Hindlimb muscle (tissue), 1 donor: Measurements from ENCODE around the gene RERE. TPM values are rescaled to one million over a fixed set of nuclear protein-coding genes. Genes with fewer than 3 reads are reported as not detected.
A peak's percentile ranks its signal among the peaks of the same experiment; 100 is the strongest.

Source experiments
- DNase-seq: peaks from one replicate; pipeline ENCODE4 v3.0.0-alpha.2; 2013
- polyA plus RNA-seq: library from polyadenylated mRNA; unstranded; fragments of 120-200 nt; gene quantifications from one replicate; pipeline ENCODE4 v1.2.1, GENCODE V29; 2013; ENCODE audit not compliant: insufficient read length

The RERE gene
- polyA plus RNA-seq, 1 donor: 93.9 TPM

DNA sequence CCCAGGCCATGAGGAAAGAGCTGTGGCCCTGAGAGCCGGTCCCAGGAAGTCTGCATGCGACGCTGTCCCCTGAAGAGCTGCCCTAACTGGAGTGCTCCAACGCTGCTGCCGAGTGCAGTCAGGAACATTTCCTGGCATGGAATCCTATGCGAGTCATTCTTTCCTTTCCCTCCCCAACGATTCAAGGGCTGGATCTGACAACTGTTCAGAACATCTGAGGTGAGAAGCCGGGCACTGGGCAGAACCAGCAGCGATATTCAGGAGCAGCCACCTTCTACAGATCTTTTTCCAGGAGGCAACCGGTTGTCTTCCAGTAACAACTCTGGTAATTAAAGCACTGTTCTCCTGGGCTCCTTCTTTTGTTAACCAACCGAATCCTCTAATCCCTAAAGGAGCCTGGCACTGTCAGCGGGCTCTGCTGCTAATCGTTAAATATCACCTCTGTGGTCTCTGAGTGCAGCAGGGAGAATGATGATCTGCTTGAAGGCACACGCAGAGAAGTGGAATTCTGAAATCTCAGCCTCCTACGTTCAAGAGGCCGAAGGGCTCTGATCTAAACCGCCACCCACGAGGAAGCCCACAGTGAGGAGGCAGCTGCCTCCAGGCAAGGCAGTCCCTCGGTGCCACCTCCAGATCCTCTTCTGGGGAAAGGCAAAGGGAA is 443.7 kb downstream of the RERE start:
- peak; percentile 90 for DNase-seq

DNA sequence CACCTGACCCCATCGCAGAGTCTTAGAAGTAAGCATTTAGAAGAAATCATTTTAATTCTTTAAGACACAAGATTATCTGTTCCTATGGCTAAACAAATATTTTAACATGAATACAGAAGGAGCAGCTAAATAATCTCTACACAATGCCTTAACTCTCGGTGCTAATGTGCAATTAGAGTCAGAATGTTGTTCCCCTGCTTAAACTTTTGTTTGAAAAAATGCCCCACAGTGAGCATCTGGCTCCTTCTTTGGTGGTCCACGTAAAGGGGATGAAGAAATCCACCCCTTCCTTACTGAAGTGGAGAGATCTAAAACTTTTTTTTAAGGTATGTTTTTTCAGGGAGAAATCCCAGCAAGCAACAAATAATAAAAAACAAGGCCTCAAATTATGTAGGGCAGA is 444.3 kb downstream of the RERE start:
- no peak for DNase-seq

DNA sequence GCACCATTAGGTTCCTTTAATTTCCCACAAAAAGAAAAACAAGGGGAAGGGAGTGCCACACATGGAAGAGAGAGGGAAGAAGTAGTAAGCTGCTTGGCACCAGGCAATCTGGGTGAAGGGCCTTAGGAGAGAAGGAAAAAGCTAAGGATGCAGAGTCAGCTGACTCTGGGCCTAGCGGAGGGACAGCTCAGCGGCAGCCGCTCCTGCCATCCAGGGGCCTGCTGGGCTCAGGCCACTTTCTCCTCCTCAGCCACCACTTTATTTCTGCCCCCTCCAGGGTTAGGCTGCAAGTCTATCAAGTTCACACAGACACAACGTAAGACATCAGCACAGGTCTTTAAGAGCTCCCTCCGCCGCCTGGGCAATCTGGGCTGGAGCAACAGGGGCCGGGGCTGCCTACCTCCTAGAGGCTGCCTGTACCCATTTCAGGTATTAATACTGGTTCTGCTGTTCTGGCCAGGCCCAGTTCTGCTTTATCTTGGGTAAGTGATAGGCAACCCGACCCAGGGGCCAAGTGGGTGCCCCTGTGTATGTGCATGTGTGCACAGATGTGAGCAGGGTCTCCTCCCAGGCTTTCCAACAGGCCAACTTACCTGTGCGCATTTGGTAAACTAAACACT is 446.0 kb downstream of the RERE start:
- DNase-seq: no peak

DNA sequence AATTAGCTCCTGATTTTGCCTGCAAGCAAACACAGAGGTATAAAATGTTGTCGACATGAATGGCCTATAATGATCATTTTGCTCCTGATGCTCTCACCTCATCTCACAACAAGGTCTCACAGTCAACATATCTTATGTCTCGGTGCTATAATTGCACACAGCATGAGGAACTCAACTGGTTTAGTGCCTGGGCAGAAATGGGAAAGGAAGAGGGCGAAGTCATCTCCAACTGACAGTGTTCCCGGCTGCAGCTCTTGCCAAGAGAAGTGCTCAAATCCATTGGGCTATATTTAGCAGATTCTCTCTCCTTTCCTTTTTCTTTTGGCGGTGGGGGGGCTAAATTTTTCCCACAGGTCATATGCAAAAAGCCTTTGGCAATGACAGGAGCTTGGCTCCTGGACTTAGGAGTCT is 446.5 kb downstream of the RERE start:
- DNase-seq: peak; percentile 72

DNA sequence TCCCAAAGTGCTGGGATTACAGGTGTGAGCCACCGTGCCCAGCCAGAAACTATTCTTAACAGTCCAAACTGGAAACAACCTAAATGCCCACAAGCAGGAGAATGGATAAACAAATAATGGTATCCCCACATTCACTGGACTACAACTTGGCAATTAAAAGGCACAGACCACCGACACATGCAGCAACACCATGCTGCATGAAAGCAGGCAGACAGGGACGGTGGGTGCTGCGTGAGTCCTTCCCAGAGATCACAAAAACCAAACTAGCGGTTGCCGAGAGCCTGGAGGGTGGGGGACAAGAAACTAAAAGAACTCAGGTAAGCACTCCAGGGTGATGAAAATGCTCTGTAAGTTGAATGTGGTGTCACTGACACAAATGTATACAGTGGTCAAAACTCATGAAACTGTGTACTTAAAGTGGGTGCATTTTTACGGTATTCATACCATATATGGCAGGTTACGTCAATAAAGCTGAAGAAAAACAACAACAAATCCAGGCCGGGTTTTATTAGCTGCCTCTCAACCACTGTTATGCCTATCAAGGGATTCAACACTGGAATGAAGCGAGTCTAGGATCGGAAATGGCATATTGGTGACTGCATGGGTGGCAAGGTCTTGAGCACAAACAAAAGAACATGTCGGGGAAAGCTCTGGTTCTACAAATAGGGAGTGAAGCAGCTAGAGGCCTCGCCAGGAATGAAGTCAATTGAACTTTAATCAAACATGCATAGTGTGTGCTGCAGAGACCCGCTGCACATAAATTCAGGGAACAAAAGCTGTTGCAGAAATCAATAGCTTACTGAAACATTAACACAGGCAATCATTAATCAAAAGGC is 447.2 kb downstream of the RERE start:
- no peak for DNase-seq

DNA sequence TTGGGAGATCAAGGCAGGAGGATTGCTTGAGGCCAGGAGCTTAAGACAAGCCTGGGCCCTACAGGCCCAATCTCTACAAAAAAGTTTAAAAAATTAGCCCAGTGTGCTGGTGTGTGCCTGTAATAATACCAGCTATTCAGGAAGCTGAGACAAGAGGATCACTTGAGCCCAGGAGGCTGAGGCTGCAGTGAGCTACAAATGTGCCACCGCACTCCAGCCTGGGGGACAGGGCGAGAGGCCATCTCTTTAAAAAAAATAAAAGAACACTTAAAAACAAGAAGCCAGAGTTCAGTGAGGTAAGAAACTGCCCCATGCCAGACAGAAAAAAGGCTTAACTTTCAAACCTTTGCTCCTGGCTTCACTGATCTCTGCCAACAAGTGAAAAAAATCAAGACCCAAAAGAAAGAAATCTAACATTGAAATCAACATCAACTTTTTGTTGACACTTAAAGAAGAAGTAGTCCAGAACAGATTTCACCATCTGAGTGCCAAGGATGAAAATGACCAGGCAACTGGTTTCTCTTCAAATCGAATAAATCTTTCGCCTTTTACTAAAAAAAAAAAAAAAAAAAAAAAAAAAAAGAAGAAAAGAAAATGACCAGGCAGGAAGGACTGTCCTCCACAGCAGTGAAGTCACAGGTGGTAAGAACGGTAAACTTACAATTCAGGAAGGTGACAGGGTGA is 448.3 kb downstream of the RERE start:
- DNase-seq: no peak

DNA sequence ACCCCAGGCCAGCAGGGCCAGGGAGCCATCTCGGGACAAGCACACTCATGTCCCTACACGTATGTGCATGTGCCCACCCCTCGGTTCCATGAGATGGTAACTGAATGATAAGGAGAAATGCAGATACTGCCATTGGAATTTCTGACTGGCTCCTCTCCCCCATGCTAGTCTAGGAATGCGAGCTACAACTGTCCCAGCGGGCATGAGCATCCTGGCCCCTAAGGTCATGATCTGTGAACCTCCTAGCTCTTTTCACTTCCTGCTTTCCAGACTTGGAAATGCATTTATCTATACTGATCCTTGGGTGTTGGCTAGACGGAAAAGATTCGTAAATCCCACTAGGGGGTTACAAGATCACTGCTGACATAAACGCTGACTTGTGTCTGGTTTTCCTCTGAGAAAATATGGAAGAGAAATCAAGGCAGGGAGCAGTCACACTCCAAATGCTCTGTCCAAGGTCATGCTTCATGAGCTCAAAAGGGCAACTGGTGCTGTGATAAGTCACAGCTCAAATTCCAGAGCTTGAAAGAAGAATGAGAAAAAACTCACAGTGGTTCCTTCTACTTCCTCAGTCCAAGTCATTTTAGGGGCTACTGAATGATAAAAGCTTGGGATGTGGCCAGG is 449.8 kb downstream of the RERE start:
- no peak for DNase-seq

DNA sequence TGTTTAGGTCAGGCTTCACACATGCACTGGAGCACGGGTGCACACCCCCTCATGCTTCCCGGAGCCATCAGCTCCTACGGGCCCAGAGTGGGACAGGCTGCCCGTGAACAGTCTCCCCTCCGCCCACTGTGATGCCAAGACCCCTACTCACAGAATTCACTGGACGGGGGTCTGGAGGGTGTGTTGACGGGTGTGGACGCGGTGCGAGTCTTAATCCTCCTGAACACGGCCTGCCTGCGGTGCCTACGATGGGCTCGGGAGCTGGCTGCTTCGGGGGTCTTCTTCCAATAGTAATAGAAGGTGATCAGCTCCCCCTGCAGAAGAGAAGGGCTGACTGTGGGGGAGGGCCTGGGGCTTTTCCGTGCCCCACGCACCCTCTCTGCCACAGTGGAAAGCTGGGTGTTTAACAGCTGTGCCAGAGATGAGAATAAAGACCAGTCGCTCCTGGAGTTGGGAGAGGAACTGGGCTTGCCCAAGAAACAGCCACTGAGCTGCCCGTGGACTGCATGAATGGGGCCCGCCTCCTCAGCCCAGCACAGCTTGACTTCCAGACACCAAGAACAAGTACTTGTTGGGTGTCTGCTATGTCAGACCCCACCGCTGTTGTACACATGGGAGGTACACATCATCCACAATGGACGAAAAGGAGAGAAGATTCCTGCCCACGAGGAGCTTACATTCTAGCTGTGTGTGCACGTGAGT is 451.6 kb downstream of the RERE start:
- no peak for DNase-seq

DNA sequence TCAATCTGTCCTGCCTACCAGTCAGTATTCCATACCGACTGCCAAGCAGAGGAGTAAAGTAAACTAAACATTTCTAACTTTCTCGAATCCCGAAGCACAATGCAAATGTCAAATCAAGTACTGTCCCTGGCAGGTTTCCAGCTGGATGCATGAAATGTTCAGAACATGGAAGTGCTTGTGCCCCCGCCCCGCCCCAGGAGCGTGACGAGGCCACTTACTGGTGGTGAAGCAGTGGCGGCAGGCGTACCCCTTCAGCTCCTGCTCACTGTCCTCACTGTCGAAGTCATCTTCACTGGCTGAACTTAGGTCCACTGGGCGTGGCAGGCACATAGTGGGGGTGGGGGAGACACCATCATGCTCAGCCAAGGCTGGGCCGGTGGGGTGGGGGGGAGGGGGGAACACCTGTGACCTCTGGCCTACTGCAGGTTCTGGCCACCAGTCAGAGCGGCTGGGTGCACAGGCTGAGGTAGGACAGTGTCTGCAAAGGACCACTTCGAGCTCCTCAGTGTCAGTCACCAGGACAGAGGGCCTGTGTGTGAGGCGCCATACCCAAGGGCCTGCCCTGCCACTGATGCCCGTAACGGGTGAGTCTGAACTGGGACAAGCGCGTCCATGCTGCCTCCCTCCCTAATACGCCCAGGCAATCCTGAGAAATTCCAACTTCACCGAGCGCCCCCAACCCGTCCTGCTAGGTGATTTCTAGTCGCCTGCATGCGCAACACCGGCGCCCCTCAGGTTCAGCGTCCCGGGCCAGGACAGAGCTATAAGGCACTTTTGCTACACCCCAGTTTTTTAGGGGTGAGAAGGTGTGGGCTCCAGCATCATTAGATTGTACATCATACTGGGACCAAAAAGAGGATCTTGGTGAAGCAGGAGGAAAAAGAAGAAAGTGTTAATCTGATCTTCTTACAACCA is 452.7 kb downstream of the RERE start:
- no peak for DNase-seq

DNA sequence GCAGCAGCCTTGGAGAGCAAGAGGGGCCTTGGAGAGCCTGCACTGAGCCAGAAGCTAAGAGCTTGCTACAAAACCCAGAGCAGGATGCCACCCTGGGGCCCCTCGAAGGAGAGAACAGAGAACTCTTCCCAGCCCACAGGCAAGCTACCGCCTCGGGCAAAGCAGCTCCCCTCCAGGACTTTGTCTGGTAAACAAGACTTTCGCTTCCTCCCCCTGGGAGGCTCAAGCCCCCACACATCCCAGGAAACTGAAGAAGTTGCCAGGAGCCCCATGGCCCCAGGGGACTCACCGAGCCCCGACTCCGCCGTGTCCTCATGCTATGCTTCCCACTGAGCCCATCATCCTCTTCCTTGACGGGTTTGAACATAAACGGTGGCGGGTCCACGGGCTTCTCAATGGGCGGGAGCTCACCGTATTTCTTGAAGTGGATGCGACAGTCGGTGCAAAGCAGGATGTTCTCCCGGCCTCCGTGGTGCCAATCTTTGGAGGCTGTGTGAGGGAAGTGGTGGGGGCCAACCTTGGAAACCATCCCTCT is 453.6 kb downstream of the RERE start:
- DNase-seq: no peak

DNA sequence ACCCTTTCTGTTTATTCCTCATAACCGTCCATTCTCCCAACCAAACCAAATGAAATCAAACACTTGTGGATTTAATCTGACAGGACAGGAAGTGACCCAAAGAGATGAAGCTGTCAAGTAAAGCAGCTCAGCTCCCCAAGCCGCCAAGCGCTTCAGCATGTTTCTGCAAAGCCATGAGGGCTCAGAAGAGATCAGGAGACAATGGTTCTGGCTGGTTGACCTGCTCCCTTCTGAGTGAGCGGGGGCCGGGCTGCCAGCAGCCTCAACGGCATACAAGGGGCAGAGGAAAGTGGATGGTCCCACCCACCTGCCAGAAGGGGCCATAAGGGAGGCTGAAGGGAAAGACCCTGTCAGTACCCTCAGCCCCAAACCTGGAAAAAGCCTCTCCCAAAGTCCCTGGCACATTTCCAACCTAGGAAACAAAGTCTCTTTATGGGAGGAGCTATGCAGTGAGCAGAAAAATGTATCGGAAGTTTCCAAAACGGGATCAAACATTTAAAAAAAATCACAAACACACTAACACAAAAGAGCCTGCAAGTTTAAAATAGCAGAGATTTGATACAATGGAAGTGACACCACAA is 454.2 kb downstream of the RERE start:
- DNase-seq: no peak

DNA sequence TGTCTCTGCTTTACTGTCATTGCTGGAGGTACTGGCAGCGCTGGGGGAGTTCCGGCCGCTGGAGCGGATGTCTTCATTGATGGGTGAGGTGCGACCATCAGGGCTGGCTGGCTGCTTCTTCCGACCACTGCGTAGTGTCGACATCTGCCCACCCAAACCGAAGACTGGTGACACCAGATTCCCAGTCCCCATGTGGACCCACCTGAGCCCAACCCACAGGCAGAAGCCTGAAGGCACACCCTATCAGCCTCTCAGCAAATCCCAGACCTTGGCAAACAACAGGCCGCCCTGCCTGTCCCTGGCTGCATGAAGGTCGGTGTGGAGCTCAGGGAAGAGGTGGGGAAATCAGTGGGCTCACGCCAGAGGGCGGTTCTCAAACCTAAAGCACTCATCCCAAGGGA is 454.7 kb downstream of the RERE start:
- DNase-seq: no peak

DNA sequence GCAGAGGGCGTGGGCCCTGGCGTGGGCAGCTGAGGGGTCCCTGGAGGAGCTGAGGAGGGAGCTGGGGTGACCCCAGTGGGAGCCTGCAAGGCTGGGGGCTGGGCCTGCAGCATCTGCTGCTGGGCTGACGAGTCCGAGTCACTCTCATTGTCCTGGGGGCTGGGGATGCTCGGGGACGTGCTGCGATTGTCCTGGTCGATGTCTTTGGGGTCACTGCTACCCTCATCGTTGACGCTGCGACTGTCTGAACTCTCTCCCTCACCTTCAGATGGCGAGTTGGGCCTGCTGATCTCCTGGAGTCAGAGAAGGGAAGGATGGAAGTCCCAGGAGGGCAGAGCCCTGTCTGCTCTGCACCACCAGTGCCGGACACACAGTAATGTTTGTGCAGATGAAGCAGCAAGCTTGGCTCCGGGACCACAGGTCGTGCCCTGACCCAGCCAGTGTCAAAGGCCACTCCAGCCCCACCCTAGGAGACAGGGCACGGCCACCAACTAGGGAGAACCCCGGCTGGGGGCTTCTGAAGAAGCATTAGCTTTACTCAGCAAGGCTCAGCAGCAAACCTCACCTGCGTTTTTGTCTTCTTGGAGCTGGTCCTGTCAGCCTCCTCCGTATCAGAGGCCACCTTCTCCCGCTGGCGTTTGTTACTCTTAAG is 456.1 kb downstream of the RERE start:
- DNase-seq: no peak

DNA sequence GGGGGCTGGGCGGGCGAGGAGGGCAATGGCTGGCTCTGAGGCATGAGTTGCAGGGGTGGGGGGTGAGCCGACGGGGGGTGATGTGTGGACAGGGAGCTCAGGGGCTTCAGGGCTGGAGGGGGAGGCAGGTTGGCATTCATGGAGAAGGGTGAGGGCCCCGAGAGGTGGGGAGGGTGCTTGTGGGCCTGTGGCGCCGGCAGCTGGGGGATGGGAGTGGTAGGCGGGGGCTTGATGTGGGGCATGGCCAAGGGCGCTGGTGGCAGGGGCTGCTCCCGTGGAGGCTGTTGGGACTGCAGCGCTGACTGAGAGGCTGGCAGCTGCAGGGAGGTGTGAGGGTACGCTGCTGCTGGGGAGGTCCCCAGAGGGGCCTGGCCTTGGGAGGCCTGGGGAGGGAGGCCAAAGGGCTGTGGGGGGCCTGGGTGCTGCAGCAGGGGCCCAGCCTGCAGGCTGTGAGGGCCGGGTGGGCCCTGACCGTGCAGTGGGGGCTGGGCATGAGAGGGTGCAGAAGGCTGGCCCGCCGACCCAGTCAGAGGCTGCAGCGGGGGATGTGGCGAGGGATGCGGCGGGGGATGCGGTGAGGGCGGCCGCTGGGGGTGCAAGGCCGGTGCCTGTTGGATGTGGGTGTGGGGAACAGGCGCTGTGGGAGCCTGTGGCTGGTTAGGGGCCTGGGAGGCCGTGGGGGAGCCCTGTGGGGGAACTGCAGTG is 456.8 kb downstream of the RERE start:
- DNase-seq: no peak

DNA sequence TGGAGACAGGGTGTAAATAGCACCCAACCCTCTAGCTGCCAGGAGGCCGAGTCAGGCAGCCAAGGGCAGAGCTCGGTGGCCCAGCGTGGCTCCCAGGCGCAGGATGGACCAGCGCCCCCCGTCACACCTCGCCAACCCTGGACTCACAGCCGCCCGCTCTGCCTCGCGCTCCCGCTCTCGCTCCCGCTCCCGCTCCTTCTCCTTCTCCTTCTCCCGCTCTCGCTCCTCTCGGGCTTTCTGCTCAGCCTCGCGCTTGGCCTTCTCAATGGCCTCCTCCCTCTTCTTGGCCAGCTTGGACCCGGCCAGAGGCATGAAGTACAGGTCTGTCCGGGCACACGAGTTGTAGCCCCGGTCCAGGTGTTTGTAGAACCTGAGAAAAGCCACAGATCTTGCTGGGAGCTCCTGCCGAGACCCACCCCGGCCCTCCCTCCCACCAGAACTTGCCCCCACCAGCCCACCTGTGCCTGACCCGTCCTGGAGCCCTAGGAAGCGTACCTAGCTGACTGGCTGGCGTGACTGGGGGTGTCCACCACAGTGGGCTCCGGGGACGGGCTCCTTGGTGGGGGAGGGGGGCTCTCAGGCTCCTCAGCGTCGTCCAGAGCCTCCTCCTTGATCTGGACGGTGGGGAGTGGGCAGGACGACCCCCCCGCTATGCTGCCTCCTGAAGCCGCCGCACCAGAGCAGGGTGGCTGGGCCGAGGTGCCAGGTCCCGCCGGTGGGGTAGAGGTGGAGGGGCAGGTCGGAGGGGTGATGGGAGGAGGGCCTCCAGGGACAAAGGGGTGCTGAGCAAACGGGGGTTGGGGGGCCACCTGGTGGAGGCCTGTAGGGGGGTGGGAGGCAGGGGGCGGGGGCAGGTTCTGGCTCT is 457.6 kb downstream of the RERE start:
- no peak for DNase-seq

DNA sequence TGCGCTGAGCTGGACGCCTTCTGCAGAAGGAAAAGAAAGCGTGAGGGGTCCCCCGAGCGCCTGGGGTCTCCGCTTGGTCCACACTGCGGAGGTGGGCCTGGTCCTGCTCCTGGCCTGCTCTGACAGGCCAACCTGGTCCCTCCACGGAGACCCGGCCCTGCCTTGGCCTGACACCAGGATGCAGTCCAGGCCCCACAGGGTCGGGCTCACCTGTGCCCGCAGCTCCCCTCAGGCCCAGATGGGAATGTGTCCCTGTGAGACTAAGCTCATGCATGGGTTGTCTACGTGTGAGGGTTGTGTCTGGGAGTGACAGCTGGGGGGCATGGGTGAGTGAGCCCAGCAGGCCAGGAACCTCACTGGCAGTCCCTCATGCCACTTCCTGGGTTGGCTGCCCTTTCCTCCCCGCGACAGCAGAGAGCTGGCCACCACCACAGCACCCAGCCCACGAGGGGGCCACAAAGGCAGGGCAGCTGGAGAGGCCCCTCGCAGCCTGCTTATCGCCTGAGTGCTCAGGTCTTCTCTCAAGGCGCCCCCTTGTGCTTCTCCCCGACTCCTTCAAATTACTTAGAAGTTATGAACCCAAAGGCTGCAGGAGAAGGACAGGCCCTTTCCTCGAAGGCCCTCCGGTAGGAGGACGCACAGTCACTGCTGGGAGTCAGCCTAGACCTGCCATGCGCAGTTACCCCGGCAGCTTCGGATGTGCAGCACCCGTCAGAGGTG is 458.4 kb downstream of the RERE start:
- DNase-seq: no peak

DNA sequence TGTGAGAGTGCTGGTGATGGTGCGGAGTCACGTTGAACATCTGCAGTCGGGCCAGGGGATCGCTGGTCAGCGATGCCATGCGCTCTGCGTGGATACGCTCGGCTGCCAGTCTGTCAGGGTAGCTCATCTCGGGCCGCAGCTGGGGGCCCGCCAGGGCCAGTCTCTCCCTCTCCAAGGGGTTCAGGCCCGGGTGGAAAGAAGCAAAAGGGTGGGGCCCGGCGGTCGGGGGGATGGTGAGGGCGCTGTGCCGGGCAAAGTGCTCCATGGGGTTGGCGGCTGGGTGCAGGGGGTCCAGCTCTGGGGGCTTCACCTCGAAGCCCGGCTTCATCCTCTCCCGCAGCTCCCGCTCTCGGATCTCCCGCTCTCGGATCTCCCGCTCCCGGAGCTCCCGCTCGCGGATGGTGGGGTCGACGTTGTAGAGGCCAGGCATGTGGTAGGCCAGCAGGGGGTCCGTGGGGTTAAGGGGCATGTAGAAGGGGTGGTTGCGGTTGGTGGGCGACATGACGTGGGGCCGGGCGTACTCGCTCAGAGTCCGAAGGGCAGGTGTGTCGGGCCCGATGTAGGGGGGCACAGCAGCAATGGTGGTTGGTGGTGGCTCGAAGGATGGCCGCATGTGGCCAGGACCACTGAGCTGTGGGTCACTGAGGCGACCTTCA is 459.1 kb downstream of the RERE start:
- no peak for DNase-seq
